Smooth muscle cell (in vitro differentiated cells): ENCODE data around the gene STK32B. TPM values are rescaled to one million over a fixed set of nuclear protein-coding genes. Genes with fewer than 3 reads are reported as not detected.
"Not testable (repeated sequence)": the region's sequence is repeated elsewhere in the genome, so short reads cannot be mapped to it uniquely, and the experiment has no call there.

Experiments
- DNase-seq: peaks from one replicate; lab custom pipeline; 2025; ENCODE audit not compliant: unreplicated experiment; lab: John Stamatoyannopoulos, UW
- H2AFZ ChIP-seq: fragments of 200-600 bp; sonication (generic); 2 replicates; pipeline ENCODE4 v1.6.0; 2016; ENCODE audit warnings: antibody characterized with exemption, low read depth, mild to moderate bottlenecking
- H3F3A ChIP-seq: fragments of 200-600 bp; sonication (generic); 2 replicates; pipeline ENCODE4 v1.6.0; 2017; ENCODE audit warnings: antibody characterized with exemption, low read depth
- H3K27ac ChIP-seq: fragments of 200-600 bp; sonication (generic); 2 replicates; pipeline ENCODE4 v1.5.1; 2016; ENCODE audit warnings: low read depth, mild to moderate bottlenecking
- H3K27me3 ChIP-seq: fragments of 200-600 bp; sonication (generic); 2 replicates; pipeline ENCODE4 v1.6.1; 2016; ENCODE audit warnings: low read depth, mild to moderate bottlenecking
- H3K36me3 ChIP-seq: fragments of 200-600 bp; sonication (generic); 2 replicates; pipeline ENCODE4 v1.5.1; 2016; ENCODE audit warnings: low read depth
- H3K4me1 ChIP-seq: fragments of 200-600 bp; sonication (generic); 2 replicates; pipeline ENCODE4 v1.5.1; 2016; ENCODE audit warnings: low read depth
- H3K4me2 ChIP-seq: fragments of 200-600 bp; sonication (generic); 2 replicates; pipeline ENCODE4 v1.6.0; 2016; ENCODE audit warnings: mild to moderate bottlenecking
- H3K4me3 ChIP-seq: fragments of 200-600 bp; sonication (generic); 2 replicates; pipeline ENCODE4 v1.5.1; 2016; ENCODE audit warnings: mild to moderate bottlenecking
- H3K79me2 ChIP-seq: fragments of 200-600 bp; sonication (generic); 2 replicates; pipeline ENCODE4 v1.6.0; 2016; ENCODE audit warnings: low read depth, mild to moderate bottlenecking
- H3K9ac ChIP-seq: fragments of 200-600 bp; sonication (generic); 2 replicates; pipeline ENCODE4 v1.6.0; 2016; ENCODE audit warnings: low read depth
- H3K9me3 ChIP-seq: fragments of 200-600 bp; sonication (generic); replicated peaks from 2 replicates; pipeline ENCODE4 v1.5.1; 2016; ENCODE audit warnings: low read depth
- H4K20me1 ChIP-seq: fragments of 200-600 bp; sonication (generic); 2 replicates; pipeline ENCODE4 v1.6.0; 2016; ENCODE audit warnings: low read depth
- WGBS: methylation state at CpG from one replicate; pipeline ENCODE4 v1.1.7; 2016; ENCODE audit warnings: low lambda C conversion rate; 5-methylcytosine and 5-hydroxymethylcytosine counted together
- polyA plus RNA-seq: library from polyadenylated mRNA; unstranded; fragments of >200 nt; fragmentation: Nextera tagmentation; extraction: Ambion mirVana; gene quantifications from 2 replicates; pipeline ENCODE4 v1.2.1, GENCODE V29; 2016
- total RNA-seq: library from RNA; depleted of rRNA; stranded (reverse); fragments of >200 nt; gene quantifications from 2 replicates; pipeline ENCODE4 v1.2.3, GENCODE V29; 2014
- TF ChIP-seq, protein P1 (sequence below): fragments of 200-600 bp; sonication (generic); IDR thresholded peaks from 2 replicates; pipeline ENCODE4 v1.5.1; 2017; ENCODE audit warnings: borderline replicate concordance, mild to moderate bottlenecking, antibody characterized with exemption; ENCODE audit not compliant: insufficient read depth, poor library complexity, severe bottlenecking

The STK32B gene
- total and polyA plus RNA-seq, 2 experiments from 2014 or later = 3.5 to 4.0 TPM

DNA sequence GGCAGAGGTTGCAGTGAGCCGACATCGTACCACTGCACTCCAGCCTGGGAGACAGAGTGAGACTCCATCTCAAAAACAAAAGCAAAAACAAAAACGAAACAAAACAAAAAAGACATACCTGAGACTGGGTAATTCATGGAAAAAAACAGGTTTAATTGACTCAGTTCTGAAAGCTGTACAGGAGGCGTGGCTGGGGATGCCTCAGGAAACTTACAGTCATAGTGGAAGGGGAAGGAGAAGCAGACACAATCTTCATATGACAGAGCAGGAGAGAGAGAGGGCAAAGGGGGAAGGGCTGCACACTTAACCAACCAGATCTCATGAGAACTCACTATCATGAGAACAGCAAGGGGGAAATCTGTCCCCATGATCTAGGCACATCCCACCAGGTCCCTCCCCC is 229.5 kb downstream of the STK32B start:
- Histone ChIP-seq H3K27ac (no peak overlapping the region), H3K9me3 (no peaks in the 10 kb centered on the region), H4K20me1 (no peaks in the 10 kb centered on the region), H3K36me3 (no peaks in the 10 kb centered on the region), H3K4me2 (no peak overlapping the region), H3K4me1 (no peaks in the 10 kb centered on the region), H3K4me3 (no peak overlapping the region), H3K9ac (no peak overlapping the region), H2AFZ (no peak overlapping the region), H3K27me3 (peaks cover 5% of the 10 kb centered on the region), H3F3A (no peaks in the 10 kb centered on the region), H3K79me2 (no peaks in the 10 kb centered on the region)
- TF ChIP-seq, protein P1, sequence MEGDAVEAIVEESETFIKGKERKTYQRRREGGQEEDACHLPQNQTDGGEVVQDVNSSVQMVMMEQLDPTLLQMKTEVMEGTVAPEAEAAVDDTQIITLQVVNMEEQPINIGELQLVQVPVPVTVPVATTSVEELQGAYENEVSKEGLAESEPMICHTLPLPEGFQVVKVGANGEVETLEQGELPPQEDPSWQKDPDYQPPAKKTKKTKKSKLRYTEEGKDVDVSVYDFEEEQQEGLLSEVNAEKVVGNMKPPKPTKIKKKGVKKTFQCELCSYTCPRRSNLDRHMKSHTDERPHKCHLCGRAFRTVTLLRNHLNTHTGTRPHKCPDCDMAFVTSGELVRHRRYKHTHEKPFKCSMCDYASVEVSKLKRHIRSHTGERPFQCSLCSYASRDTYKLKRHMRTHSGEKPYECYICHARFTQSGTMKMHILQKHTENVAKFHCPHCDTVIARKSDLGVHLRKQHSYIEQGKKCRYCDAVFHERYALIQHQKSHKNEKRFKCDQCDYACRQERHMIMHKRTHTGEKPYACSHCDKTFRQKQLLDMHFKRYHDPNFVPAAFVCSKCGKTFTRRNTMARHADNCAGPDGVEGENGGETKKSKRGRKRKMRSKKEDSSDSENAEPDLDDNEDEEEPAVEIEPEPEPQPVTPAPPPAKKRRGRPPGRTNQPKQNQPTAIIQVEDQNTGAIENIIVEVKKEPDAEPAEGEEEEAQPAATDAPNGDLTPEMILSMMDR = no peak
- WGBS = 89% methylated on average over 4 of the region's 4 CpGs
- no peak for DNase-seq

DNA sequence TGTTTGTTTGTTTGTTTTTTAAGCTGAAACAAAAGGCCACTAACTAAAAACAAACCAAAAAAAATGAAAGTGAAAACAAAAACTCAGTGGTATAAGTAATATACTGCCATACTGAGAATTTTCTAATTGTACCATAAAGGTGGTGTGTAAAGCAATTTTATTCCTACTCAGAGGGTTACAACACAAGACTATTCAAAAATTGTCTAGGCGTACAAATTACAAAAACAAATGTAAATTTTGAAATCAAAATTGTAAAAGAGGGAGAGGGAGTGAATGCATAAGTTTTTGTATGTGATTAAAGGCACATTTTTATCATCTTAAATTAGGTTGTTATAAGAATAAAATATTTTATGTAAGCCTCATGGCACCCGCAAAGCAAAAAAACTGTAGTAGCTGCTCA is 232.6 kb downstream of the STK32B start:
- Histone ChIP-seq H3K9me3 (no peaks in the 10 kb centered on the region), H4K20me1 (no peaks in the 10 kb centered on the region), H3K9ac (no peak overlapping the region), H3K4me3 (no peak overlapping the region), H3K4me1 (no peaks in the 10 kb centered on the region), H3K36me3 (no peaks in the 10 kb centered on the region), H3K27me3 (peaks cover 5% of the 10 kb centered on the region), H3F3A (no peaks in the 10 kb centered on the region), H3K4me2 (no peak overlapping the region), H3K79me2 (no peaks in the 10 kb centered on the region), H3K27ac (no peak overlapping the region), H2AFZ (no peak overlapping the region)
- whole genome bisulfite sequencing = 95% methylated on average over 2 of the region's 2 CpGs
- TF ChIP-seq, protein P1 = no peak
- no peak for DNase-seq

DNA sequence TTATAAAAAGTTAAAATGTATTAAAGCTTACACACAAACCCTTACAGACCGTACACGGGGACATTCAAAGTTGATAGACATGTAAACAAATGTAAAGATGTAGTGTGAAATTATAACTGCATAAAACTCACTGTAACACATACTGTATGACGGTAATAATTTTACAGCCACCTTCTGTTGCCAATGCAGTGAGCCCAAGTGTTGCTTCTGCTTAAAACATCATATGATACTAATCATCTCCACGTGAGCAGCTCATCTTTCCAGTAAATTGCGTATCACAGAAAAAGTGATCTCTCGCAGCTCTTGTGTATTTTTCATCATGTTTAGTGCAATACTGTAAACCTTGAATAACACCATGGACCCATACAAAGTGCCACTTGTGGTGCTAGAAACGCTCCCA is 233.2 kb downstream of the STK32B start:
- no peaks in the 10 kb centered on the region for H3F3A ChIP-seq
- no peak overlapping the region for H2AFZ ChIP-seq
- no peaks in the 10 kb centered on the region for H3K4me1 ChIP-seq
- no peak overlapping the region for H3K9ac ChIP-seq
- H3K4me3 ChIP-seq = no peak overlapping the region
- WGBS = 85% methylated on average over 7 of the region's 7 CpGs
- no peaks in the 10 kb centered on the region for H3K36me3 ChIP-seq
- H3K4me2 ChIP-seq = no peak overlapping the region
- no peaks in the 10 kb centered on the region for H3K9me3 ChIP-seq
- TF ChIP-seq, protein P1 = no peak
- no peaks in the 10 kb centered on the region for H4K20me1 ChIP-seq
- no peak for DNase-seq
- H3K27me3 ChIP-seq = peaks cover 5% of the 10 kb centered on the region
- no peak overlapping the region for H3K27ac ChIP-seq
- H3K79me2 ChIP-seq = no peaks in the 10 kb centered on the region

DNA sequence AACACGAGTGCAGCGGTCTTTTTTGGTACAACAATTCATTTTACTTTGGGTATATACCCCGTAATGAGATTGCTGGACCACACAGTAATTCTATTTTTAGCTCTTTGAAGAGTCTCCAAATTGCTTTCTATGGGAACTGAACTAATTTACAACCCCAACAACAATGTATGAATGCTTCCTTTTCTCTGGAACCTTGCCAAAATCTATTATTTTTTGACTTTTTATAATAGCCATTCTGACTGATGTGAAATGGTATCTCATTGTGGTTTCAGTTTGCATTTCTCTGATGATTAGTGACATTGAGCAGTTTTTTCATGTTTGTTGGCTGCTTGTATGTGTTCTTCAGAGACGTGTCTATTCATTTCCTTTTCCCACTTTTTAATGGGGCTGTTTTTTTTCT is 240.8 kb downstream of the STK32B start:
- no peak overlapping the region for H3K4me3 ChIP-seq
- H3F3A ChIP-seq = no peaks in the 10 kb centered on the region
- no peaks in the 10 kb centered on the region for H4K20me1 ChIP-seq
- H3K27me3 ChIP-seq = no peaks in the 10 kb centered on the region
- H3K36me3 ChIP-seq = no peaks in the 10 kb centered on the region
- no peaks in the 10 kb centered on the region for H3K79me2 ChIP-seq
- no peaks in the 10 kb centered on the region for H3K9me3 ChIP-seq
- H3K4me1 ChIP-seq = no peaks in the 10 kb centered on the region
- H2AFZ ChIP-seq = no peak overlapping the region
- no peak overlapping the region for H3K27ac ChIP-seq
- H3K9ac ChIP-seq = no peak overlapping the region
- DNase-seq = no peak
- WGBS = 81% methylated on average over 4 of the region's 4 CpGs
- H3K4me2 ChIP-seq = no peak overlapping the region
- TF ChIP-seq, protein P1 = no peak

DNA sequence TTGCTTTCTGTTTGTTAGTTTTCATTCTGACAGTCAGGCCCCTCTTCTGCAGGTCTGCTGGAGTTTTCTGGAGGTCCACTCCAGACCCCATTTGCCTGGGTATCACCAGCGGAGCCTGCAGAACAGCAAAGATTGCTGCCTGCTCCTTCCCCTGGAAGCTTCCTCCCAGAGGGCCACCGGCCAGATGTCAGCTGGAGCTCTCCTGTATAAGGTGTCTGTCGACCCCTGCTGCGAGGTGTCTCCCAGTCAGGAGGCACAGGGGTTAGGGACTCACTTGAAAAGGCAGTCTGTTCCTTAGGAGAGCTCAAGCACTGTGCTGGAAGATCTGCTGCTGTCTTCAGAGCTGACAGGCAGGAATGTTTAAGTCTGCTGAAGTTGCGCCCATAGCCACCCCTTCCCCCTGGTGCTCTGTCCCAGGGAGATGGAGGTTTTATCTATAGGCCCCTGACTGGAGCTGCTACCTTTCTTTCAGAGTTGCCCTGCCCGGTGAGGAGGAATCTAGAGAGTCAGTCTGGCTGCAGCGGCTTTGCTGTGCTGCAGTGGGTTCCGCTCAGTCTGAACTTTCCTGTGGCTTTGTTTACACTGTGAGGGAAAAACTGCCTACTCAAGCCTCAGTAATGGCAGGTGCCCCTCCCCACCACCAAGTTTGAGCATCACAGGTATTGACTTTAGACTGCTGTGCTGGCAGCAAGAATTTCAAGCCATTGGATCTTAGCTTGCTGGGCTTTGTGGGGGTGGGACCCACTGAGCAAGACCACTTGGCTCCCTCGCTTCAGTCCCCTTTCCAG is 246.9 kb downstream of the STK32B start:
- H3K36me3 ChIP-seq, DNase-seq, H2AFZ ChIP-seq, H3K4me2 ChIP-seq, H3F3A ChIP-seq, H3K9me3 ChIP-seq, H3K4me3 ChIP-seq, H3K79me2 ChIP-seq, H3K27me3 ChIP-seq, H3K4me1 ChIP-seq, H3K9ac ChIP-seq, H3K27ac ChIP-seq, H4K20me1 ChIP-seq: not testable (repeated sequence)
- WGBS = 88% methylated on average over 9 of the region's 9 CpGs
